Endodermal cell (in vitro differentiated cells): ENCODE results near the gene CRYBA4. TPM values are rescaled to one million over a fixed set of nuclear protein-coding genes. Genes with fewer than 3 reads are reported as not detected.

Experiments
- DNase-seq: peaks from one replicate; pipeline ENCODE4 v3.0.0-alpha.2; 2017
- H3K27ac ChIP-seq: 2 replicates; pipeline ENCODE4 v1.5.1; 2013; ENCODE audit warnings: mild to moderate bottlenecking, low read depth, low read length, moderate library complexity
- H3K27me3 ChIP-seq: 2 replicates; pipeline ENCODE4 v1.6.1; 2013; ENCODE audit warnings: mild to moderate bottlenecking, low read length, moderate library complexity; ENCODE audit not compliant: insufficient read depth, control insufficient read depth, poor library complexity, severe bottlenecking
- H3K36me3 ChIP-seq: 2 replicates; pipeline ENCODE4 v1.7.0; 2013; ENCODE audit warnings: mild to moderate bottlenecking, low read length, moderate library complexity; ENCODE audit not compliant: control insufficient read depth, insufficient read depth
- H3K4me1 ChIP-seq: one replicate; pipeline ENCODE4 v1.7.0; 2013; ENCODE audit warnings: low read length; ENCODE audit not compliant: control insufficient read depth, insufficient read depth
- H3K4me3 ChIP-seq: 2 replicates; pipeline ENCODE4 v1.5.1; 2013; ENCODE audit warnings: mild to moderate bottlenecking, low read length, moderate library complexity
- H3K9ac ChIP-seq: 2 replicates; pipeline ENCODE4 v1.6.1; 2013; ENCODE audit warnings: mild to moderate bottlenecking, low read length, moderate library complexity; ENCODE audit not compliant: poor library complexity, severe bottlenecking; ENCODE audit errors: extremely low read depth
- H3K9me3 ChIP-seq: 2 replicates; pipeline ENCODE4 v1.6.1; 2013; ENCODE audit warnings: mild to moderate bottlenecking, low read length, moderate library complexity; ENCODE audit not compliant: control insufficient read depth
- H3K27ac Mint-ChIP-seq: 2 replicates; pipeline ENCODE4 v1.8.0; 2020; ENCODE audit warnings: mixed read lengths
- H3K27me3 Mint-ChIP-seq: 2 replicates; pipeline ENCODE4 v1.8.0; 2021; ENCODE audit warnings: mild to moderate bottlenecking, mixed read lengths; ENCODE audit not compliant: insufficient read depth
- H3K36me3 Mint-ChIP-seq: 2 replicates; pipeline ENCODE4 v1.8.0; 2020; ENCODE audit warnings: low read depth, mixed read lengths
- H3K4me1 Mint-ChIP-seq: 2 replicates; pipeline ENCODE4 v1.8.0; 2020; ENCODE audit warnings: mixed read lengths
- H3K4me3 Mint-ChIP-seq: 2 replicates; pipeline ENCODE4 v1.8.0; 2020; ENCODE audit warnings: mild to moderate bottlenecking, moderate library complexity, mixed read lengths
- H3K9me3 Mint-ChIP-seq: 2 replicates; pipeline ENCODE4 v1.8.0; 2020; ENCODE audit warnings: mild to moderate bottlenecking, mixed read lengths
- CTCF ChIP-seq: fragments of 200-600 bp; sonication (generic); conservative IDR thresholded peaks from 2 replicates; pipeline ENCODE4 v1.5.0; 2021; ENCODE audit warnings: antibody characterized with exemption, mild to moderate bottlenecking
- WGBS, 2 experiments: methylation state at CpG; one replicate each; pipeline versions ENCODE4 v1.1.5 to v1.1.7; 2013; ENCODE audit warnings: missing lambda C conversion rate in 2 of 2, mixed read lengths in 1 of 2; ENCODE audit not compliant: insufficient coverage in 1 of 2, insufficient read length in 1 of 2; 5-methylcytosine and 5-hydroxymethylcytosine counted together
- total RNA-seq, 2 donors: library from RNA; stranded (reverse); fragmentation: NEBNext Ultra II Directional in 1 of 2; extraction: Animal tissue kit (Norgen Biotek cat#: 25700) in 1 of 2; gene quantifications; 2 replicates in 1 of 2; 3 replicates in 1 of 2; pipeline ENCODE4 v1.2.1, GENCODE V29; 2021

CRYBA4 gene
- total RNA-seq, 2 donors from 2014 or later: not detected

DNA sequence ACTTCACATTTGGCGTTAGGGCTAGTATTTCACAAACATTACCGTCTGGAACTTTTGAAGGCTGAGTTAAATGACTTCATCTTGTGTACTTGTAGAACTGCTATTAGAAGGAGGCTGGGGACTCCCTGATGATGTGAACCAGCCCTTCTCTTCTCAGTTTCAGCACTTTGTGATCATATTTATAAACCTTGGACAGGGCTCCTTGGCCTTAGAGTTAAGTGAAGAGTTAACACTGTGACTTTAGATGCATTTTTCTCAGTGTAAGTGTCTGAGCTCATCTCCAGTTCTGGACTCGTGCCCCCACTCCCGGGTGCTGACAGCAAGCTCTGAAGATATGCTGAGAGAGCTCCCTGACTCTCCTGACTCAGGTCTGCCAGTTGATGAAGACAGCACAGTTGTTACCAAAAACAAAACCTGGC lies 44.1 kb downstream of the CRYBA4 start:
- H3K4me1 Mint-ChIP-seq: peaks cover 10% of the 10 kb centered on the region
- no peaks in the 10 kb centered on the region for H3K27me3 Mint-ChIP-seq
- H3K4me3 ChIP-seq: no peak overlapping the region
- no peaks in the 10 kb centered on the region for H3K9me3 ChIP-seq
- H3K36me3 Mint-ChIP-seq: no peaks in the 10 kb centered on the region
- WGBS, 2 experiments: 72% methylated on average over 4 of the region's 4 CpGs
- no peak overlapping the region for H3K4me3 Mint-ChIP-seq
- no peak overlapping the region for H3K27ac ChIP-seq
- H3K9ac ChIP-seq: no peak overlapping the region
- no peaks in the 10 kb centered on the region for H3K27me3 ChIP-seq
- no peaks in the 10 kb centered on the region for H3K9me3 Mint-ChIP-seq
- DNase-seq: no peak
- H3K27ac Mint-ChIP-seq: no peak overlapping the region
- H3K36me3 ChIP-seq: no peaks in the 10 kb centered on the region
- no peak for TF ChIP-seq CTCF
- H3K4me1 ChIP-seq: no peaks in the 10 kb centered on the region

DNA sequence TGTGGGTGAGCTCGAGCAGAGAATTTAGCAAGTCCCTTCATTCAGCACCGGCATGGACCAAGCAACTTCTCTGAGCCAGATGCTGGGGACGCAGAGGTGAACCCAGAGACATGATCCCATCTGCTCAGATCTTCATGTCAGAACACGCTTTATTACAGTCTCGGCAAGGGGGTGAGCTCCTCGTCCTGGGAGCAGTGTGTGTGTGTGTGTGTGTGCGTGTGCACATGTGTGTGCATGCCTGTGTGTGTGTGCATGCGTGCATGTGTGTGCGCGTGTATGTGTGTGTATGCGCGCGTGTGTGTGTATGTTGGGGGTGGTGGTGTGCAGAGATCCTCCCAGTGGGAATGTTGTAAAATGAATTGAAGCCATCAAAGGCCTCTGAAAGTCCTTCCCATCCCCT lies 45.4 kb downstream of the CRYBA4 start:
- H3K36me3 Mint-ChIP-seq: no peaks in the 10 kb centered on the region

DNA sequence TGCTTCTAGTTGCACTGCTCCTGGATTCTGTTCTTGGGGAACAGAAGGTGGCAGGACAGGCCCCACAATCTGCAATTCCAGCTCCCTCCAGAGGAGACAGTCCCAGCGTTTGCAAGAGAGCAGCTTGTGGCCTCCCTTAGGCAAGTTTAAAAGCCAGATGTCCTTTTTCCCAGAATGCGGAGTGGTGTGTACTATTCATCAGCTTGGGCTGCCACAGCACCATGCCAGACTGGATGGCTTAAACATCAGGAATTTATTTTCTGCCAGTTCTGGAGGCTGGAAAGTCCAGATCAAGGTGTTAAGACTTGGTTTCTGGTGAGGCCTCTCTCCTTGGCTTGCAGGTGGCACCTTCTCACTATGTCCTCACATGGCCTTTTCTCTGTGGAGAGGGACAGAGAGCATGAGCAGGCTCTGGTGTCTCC lies 47.3 kb downstream of the CRYBA4 start:
- H3K36me3 Mint-ChIP-seq: no peaks in the 10 kb centered on the region
- H3K9ac ChIP-seq: no peak overlapping the region
- H3K4me1 Mint-ChIP-seq: peaks cover 19% of the 10 kb centered on the region
- WGBS, 2 experiments: 54 to 68% methylated on average over 2 of the region's 2 CpGs
- peak; percentile 86 for DNase-seq
- peak overlapping the region; percentile 55 for H3K27ac ChIP-seq
- peak; percentile 72 for TF ChIP-seq CTCF
- H3K9me3 ChIP-seq: no peaks in the 10 kb centered on the region
- H3K27me3 ChIP-seq: no peaks in the 10 kb centered on the region
- H3K36me3 ChIP-seq: no peaks in the 10 kb centered on the region
- no peaks in the 10 kb centered on the region for H3K27me3 Mint-ChIP-seq
- H3K4me1 ChIP-seq: no peaks in the 10 kb centered on the region
- no peak overlapping the region for H3K27ac Mint-ChIP-seq
- no peaks in the 10 kb centered on the region for H3K9me3 Mint-ChIP-seq
- H3K4me3 Mint-ChIP-seq: no peak overlapping the region
- H3K4me3 ChIP-seq: no peak overlapping the region

More for the DNA sequence above, 45.4 kb downstream of the CRYBA4 start:
- H3K36me3 ChIP-seq: no peaks in the 10 kb centered on the region
- no peak for DNase-seq
- WGBS, 2 experiments: 80 to 98% methylated on average over 6 to 12 of the region's 13 CpGs
- H3K27me3 ChIP-seq: no peaks in the 10 kb centered on the region
- no peak for TF ChIP-seq CTCF
- Mint-ChIP-seq H3K9me3 (no peaks in the 10 kb centered on the region), H3K4me3 (no peak overlapping the region), H3K27ac (no peak overlapping the region), H3K4me1 (peaks cover 6% of the 10 kb centered on the region), H3K27me3 (no peaks in the 10 kb centered on the region)
- no peak overlapping the region for H3K27ac ChIP-seq
- H3K9me3 ChIP-seq: no peaks in the 10 kb centered on the region
- H3K9ac ChIP-seq: no peak overlapping the region
- no peaks in the 10 kb centered on the region for H3K4me1 ChIP-seq
- no peak overlapping the region for H3K4me3 ChIP-seq
